ENCODE data around the gene STARD13.

DNA sequence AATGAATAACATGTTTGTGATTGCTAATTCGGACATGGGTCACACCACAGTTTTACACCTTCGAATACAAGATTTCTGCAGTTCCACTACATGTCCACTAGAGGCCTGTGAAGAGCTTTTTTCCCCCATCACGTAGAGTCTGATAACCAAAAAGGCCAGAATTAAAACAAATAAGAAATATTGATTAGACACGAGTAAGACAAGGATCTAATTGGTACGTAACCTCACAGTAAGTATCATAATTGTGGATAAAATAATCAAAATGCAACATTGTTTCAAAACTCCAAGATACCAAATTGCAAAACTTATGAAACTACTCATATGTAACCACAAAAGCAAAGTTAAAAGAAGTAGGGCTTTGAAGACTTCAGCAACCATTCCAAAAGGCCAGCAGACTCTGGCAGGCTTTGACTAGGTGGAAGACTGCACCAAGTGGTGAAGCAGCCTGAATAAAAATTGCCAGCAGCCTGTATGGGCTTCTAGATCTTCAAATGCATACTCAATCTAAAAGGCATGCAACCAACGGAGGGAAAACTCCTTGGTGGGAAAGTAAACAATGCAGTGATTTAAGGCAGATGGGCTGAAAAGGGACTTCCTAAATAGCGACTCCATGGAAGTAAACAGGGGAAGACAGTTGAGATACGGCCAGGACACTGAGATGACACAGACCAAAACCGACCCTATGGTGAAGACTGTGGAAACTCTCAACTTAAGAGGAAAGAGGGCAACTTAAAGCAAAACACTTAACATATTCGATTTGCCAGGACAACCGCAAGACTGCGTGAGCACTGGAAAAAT lies 56.7 kb downstream of the STARD13 start:
- TF ChIP-seq, protein P1, sequence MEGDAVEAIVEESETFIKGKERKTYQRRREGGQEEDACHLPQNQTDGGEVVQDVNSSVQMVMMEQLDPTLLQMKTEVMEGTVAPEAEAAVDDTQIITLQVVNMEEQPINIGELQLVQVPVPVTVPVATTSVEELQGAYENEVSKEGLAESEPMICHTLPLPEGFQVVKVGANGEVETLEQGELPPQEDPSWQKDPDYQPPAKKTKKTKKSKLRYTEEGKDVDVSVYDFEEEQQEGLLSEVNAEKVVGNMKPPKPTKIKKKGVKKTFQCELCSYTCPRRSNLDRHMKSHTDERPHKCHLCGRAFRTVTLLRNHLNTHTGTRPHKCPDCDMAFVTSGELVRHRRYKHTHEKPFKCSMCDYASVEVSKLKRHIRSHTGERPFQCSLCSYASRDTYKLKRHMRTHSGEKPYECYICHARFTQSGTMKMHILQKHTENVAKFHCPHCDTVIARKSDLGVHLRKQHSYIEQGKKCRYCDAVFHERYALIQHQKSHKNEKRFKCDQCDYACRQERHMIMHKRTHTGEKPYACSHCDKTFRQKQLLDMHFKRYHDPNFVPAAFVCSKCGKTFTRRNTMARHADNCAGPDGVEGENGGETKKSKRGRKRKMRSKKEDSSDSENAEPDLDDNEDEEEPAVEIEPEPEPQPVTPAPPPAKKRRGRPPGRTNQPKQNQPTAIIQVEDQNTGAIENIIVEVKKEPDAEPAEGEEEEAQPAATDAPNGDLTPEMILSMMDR (conservative IDR thresholded peaks at IDR 0.05; ENCODE audit: low read depth, low read length): peak; percentile 90
- no peak for TF ChIP-seq EZH2phosphoT487 (IDR thresholded peaks at IDR 0.05; ENCODE audit: borderline replicate concordance, low read length)
